ENCODE data around the gene DBNDD2. TPM values are rescaled to one million over a fixed set of nuclear protein-coding genes. Genes with fewer than 3 reads are reported as not detected.

DBNDD2 gene
- total RNA-seq, 1 experiment from 2014 or later = 74.3 TPM

DNA sequence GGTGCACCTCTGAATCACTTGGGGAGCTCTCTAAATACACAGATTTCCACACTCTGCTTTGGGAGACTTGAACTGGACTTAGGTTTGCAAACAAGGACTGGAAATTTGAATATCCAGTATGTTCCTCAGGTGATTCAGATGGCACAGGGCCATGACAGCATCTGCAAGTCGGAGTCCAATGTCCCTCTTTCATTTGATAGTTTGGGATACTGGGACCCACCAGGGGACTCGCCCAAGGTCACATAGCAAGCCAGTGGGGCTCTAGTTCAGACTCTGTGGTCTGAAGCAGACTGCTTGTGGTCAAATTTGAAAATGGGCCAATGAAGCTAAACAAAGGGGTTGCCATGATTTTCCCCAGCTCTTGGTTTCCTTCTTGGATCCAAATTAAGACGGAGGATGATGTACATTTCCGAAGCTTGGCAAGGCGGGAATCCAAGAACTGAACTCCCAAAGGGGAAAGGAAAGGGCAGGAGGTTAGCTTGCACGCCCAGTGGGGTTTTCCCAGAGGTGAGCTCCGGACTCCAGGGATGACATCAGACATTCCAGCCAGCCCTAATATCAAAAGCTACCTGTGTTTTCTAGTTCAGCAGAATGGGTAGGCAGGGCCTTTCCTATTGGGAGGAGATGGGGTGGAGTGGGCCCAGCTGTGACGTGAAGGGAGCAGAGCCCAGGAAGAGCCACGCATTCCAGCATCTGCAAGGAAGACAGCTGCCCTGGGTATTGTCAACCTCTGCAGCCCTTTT lies 48.5 kb upstream of the DBNDD2 start:
- H3K9me3 ChIP-seq = no peaks in the 10 kb centered on the region
- Mint-ChIP-seq H3K27me3 (ENCODE audit: insufficient read depth, unreplicated experiment) (no peaks in the 10 kb centered on the region), H3K4me3 (ENCODE audit: unreplicated experiment) (peak overlapping the region; percentile 23), H3K36me3 (ENCODE audit: insufficient read depth, unreplicated experiment) (peaks cover 23% of the 10 kb centered on the region), H3K27ac (ENCODE audit: unreplicated experiment) (peak overlapping the region; percentile 91), H3K9me3 (ENCODE audit: unreplicated experiment) (no peaks in the 10 kb centered on the region), H3K4me1 (ENCODE audit: low read depth, unreplicated experiment) (peaks cover 62% of the 10 kb centered on the region)
- H3K4me3 ChIP-seq (ENCODE audit: low read depth, low read length) = no peak overlapping the region
- H3K36me3 ChIP-seq (ENCODE audit: control insufficient read depth, insufficient read depth, low read length) = no peaks in the 10 kb centered on the region
- BruUV-seq (replicated peaks) = no TSS peak
- H3K27me3 ChIP-seq (replicated peaks; ENCODE audit: control insufficient read depth, insufficient read depth, low read length) = no peaks in the 10 kb centered on the region
- POLR2A ChIA-PET = interaction anchor here (0.5 to 10.3 kb wide), 6 partner anchors 15 to 1004 kb away, joined by 3 to 229 read pairs (median 4); partner anchors contain the start of gene SDC4
- CTCF ChIA-PET = interaction anchor here (0.6 to 8.0 kb wide), 10 partner anchors 13 to 412 kb away, joined by 3 to 134 read pairs (median 6); no protein-coding TSS in a partner anchor
- H3K4me1 ChIP-seq = peaks cover 68% of the 10 kb centered on the region
- peak in 1 of 2 experiments; percentile 83 for DNase-seq
- TF ChIP-seq, protein P1, sequence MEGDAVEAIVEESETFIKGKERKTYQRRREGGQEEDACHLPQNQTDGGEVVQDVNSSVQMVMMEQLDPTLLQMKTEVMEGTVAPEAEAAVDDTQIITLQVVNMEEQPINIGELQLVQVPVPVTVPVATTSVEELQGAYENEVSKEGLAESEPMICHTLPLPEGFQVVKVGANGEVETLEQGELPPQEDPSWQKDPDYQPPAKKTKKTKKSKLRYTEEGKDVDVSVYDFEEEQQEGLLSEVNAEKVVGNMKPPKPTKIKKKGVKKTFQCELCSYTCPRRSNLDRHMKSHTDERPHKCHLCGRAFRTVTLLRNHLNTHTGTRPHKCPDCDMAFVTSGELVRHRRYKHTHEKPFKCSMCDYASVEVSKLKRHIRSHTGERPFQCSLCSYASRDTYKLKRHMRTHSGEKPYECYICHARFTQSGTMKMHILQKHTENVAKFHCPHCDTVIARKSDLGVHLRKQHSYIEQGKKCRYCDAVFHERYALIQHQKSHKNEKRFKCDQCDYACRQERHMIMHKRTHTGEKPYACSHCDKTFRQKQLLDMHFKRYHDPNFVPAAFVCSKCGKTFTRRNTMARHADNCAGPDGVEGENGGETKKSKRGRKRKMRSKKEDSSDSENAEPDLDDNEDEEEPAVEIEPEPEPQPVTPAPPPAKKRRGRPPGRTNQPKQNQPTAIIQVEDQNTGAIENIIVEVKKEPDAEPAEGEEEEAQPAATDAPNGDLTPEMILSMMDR (IDR thresholded peaks at IDR 0.05; ENCODE audit: insufficient read depth in 1 of 2, low read depth in 1 of 2, low read length in 1 of 2, severe bottlenecking in 1 of 2, unreplicated experiment in 1 of 2) = no peak
- intact Hi-C loops (cut with micrococcal nuclease; ENCODE audit: unreplicated experiment) = no loop called here

DNA sequence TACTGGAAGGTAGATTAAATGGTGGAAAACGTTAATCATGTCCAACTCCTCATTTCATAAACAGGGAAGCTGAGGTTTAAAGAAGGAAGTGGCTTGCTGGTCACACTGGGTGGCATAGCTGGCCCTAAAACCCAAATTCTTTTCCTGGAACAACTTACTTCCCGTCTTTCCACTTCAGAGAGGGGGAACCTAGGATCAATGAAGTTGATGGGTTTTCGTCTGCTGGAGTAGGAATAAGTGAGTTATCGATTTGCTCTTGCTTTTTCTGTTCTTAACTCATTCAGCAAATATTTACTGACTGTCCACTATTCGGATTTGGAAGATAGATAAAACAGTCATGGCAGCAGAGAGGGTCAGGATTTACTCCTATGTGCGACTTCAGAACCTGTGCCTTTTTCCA lies 46.3 kb upstream of the DBNDD2 start:
- Histone ChIP-seq H3K9me3 (no peaks in the 10 kb centered on the region), H3K36me3 (ENCODE audit: control insufficient read depth, insufficient read depth, low read length) (peaks cover 4% of the 10 kb centered on the region), H3K4me1 (peaks cover 56% of the 10 kb centered on the region), H3K27me3 (replicated peaks; ENCODE audit: control insufficient read depth, insufficient read depth, low read length) (no peaks in the 10 kb centered on the region), H3K4me3 (ENCODE audit: low read depth, low read length) (no peak overlapping the region)
- Mint-ChIP-seq H3K27me3 (ENCODE audit: insufficient read depth, unreplicated experiment) (no peaks in the 10 kb centered on the region), H3K4me1 (ENCODE audit: low read depth, unreplicated experiment) (peaks cover 46% of the 10 kb centered on the region), H3K27ac (ENCODE audit: unreplicated experiment) (peak overlapping the region; percentile 91), H3K36me3 (ENCODE audit: insufficient read depth, unreplicated experiment) (peaks cover 23% of the 10 kb centered on the region), H3K9me3 (ENCODE audit: unreplicated experiment) (no peaks in the 10 kb centered on the region), H3K4me3 (ENCODE audit: unreplicated experiment) (no peak overlapping the region)
- no peak for DNase-seq
- ChIA-PET POLR2A (interaction anchor here (0.6 to 10.3 kb wide), 10 partner anchors 9 to 75 kb away, joined by 3 to 229 read pairs (median 6); partner anchors contain the start of genes PIGT and SDC4), CTCF (interaction anchor here (0.7 to 8.0 kb wide), 11 partner anchors 9 to 409 kb away, joined by 3 to 134 read pairs (median 8); partner anchors contain the start of genes PIGT and SDC4)
- BruUV-seq (replicated peaks) = no TSS peak
- TF ChIP-seq, protein P1 (IDR thresholded peaks at IDR 0.05; ENCODE audit: insufficient read depth in 1 of 2, low read depth in 1 of 2, low read length in 1 of 2, severe bottlenecking in 1 of 2, unreplicated experiment in 1 of 2) = no peak
- intact Hi-C loops (cut with micrococcal nuclease; ENCODE audit: unreplicated experiment) = no loop called here

DNA sequence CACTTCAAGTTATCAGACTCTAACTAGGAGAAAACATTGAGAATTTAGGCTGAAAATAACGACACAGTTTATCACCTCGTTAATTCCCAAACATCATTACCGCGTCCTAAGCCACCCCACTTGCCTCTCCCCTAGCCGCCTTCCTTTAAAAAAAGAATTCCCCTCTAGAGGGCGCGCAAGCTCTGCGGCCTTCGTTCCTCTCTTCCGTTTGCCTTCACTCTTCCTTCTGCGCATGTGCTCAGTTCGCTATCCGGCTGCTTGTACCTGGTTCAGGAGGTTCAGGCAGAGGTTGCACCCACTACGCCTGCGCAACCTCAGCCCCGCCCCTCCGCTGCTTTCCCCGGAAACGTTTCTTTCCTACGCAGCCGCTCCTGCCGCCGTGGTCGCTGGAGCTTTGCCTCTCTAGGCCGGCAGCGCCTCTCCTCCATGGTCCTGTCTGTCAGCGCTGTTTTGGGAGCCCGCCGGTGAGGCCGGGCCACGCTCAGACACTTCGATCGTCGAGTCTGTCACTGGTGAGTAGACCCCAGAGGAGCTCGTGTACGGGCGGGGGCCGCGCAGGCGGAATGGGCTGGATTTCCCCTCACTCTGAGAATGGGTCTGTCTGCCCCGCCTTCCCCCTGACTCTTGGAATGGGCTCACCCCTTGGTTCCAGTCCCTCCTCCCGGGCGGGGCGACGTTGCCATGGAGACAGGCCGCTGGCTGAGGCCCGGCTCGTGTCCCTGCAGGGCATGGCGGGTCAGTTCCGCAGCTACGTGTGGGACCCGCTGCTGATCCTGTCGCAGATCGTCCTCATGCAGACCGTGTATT lies 45.1 kb upstream of the DBNDD2 start, which contains the start of gene SYS1:
Gene SYS1, plus strand, starts transcription at position 353 of the 807 bp plus-strand sequence. Its CDS starts 376 bp downstream, at position 729.
- Mint-ChIP-seq H3K4me1 (ENCODE audit: low read depth, unreplicated experiment) (peaks cover 46% of the 10 kb centered on the region), H3K4me3 (ENCODE audit: unreplicated experiment) (peak within 1 kb of the TSS; percentile 87), H3K27me3 (ENCODE audit: insufficient read depth, unreplicated experiment) (no peaks in the 10 kb centered on the region), H3K36me3 (ENCODE audit: insufficient read depth, unreplicated experiment) (peaks cover 35% of the 10 kb centered on the region), H3K27ac (ENCODE audit: unreplicated experiment) (peak within 1 kb of the TSS; percentile 91), H3K9me3 (ENCODE audit: unreplicated experiment) (no peaks in the 10 kb centered on the region)
- Histone ChIP-seq H3K27me3 (replicated peaks; ENCODE audit: control insufficient read depth, insufficient read depth, low read length) (no peaks in the 10 kb centered on the region), H3K9me3 (no peaks in the 10 kb centered on the region), H3K4me3 (ENCODE audit: low read depth, low read length) (peak within 1 kb of the TSS; percentile 93), H3K4me1 (peaks cover 46% of the 10 kb centered on the region), H3K36me3 (ENCODE audit: control insufficient read depth, insufficient read depth, low read length) (peaks cover 4% of the 10 kb centered on the region)
- peak; percentile 100 for DNase-seq
- no TSS peak for BruUV-seq (replicated peaks)
- TF ChIP-seq, protein P1 (IDR thresholded peaks at IDR 0.05; ENCODE audit: insufficient read depth in 1 of 2, low read depth in 1 of 2, low read length in 1 of 2, severe bottlenecking in 1 of 2, unreplicated experiment in 1 of 2) = peak; percentile 98
- ChIA-PET CTCF (interaction anchor here (0.6 to 8.0 kb wide), 40 partner anchors 8 to 578 kb away, joined by 3 to 134 read pairs (median 4); partner anchors contain the start of genes PCIF1, PIGT, SDC4 and WFDC10A), POLR2A (interaction anchor here (0.5 to 10.3 kb wide), 22 partner anchors 8 to 572 kb away, joined by 3 to 229 read pairs (median 4); partner anchors contain the start of genes PIGT and SDC4)
- intact Hi-C loops (cut with micrococcal nuclease; ENCODE audit: unreplicated experiment) = loop anchor here (1.0 kb wide), 5 partner anchors 20 to 408 kb away; partner anchors contain the start of gene PIGT
